ENCODE measurements around the gene AGTRAP.
A peak's percentile ranks its signal among the peaks of the same experiment; 100 is the strongest.

Gene AGTRAP

DNA sequence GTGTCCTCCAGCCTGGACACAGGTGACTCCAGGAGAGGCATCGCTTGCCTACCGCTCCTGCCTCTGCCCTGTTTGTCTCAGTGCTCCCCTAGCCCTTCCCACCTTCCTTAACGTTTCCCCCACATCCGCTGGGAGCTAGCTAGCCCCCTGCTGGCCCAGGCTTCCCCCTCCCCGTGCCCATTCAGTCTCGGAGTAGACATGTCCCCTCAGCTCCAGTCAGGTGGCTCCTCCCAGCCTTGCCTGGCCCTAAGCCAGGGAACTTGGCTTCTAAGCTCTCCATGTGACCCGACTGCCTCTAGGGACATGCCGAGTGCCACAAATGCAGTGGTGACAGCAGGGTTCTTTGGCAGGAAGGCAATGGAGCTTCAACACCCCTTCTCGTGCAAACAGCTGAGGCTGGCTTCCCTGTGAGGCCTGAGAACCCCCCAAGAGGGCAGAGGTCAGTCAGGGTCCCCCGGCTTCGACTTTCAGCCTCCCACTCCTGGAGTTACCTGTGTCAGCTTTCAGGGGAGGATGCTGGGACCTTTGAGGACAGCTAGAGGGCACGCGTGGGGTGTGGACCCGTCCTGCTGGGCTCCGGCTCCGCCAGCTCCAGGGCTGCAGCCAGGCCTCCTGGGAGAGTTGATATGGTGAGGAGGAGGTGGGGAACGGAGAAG is 28.2 kb upstream of the AGTRAP start:
- peak; percentile 89 for DNase-seq

DNA sequence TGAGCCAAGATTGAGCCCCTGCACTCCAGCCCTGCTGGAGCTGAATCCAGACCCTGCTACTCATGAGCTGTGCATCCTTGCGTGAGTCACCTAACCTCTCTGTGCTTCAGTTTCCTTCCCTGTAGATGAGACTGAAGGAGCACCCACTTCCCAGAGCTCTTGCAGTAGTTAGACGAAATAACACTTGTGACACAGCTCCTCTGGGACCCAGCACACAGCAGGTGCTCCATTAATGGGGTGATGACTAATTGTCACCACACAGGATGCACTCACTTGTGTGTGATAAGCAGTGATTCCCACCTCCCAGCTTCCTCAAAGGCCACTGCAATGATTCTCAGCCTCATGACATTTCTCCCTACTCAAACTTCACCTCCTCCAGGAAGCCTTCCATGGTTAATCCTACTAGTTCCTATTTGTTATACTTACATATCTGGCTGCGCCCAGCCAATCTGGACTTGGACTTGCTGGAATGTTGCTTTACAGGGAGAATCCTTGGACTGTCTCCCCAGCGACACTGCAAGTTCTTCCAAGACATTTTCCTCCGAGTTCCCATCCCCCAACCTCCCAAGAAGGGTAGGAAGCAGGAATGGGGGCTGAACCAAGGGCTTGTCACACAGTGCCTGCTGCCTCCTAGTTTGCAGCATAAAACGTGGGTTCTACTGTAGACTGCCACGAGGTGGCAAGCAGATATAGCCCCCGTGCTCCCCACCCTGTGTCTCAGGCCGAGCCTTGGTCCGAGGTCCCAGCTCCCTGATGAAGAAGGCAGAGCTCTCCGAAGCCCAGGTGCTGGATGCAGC is 27.2 kb upstream of the AGTRAP start:
- DNase-seq, result no peak

DNA sequence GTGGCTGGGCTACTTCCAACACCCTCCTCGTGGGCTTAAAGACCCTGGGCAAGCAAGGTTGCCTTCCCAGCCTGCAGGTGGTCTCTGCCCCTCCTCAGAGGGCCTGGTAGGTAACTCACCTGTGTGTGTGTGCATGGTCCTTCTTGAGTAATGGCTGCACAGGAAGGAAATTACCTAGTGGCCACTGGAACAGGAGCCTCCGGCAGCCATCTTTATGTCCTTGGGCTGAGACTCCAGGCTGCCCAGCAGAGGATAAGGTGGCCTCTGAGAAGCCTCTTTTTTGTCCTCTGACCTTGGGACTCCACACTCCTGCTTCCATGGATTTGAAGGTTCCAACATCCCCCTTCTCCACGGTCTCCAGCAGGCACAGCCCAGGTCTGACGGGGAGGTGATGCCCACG is 24.4 kb upstream of the AGTRAP start:
- DNase-seq, result no peak

DNA sequence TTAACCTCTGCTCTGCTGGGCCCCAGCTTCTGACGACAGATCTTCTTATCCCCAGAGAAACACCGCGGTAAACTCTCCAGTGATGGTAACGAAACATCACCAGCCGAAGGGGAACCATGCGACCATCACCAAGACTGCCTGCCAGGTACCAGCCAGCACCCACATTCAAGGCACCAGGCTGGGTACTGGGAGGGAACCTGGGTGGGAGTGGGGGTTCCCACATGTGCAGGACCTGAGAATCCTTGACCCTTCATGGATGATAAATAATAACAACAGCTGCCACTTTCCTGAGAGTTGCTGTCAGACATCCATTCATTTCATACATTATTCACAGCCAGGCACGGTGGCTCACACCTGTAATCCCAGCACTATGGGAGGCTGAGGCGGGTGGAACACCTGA is 23.7 kb upstream of the AGTRAP start:
- no peak for DNase-seq

DNA sequence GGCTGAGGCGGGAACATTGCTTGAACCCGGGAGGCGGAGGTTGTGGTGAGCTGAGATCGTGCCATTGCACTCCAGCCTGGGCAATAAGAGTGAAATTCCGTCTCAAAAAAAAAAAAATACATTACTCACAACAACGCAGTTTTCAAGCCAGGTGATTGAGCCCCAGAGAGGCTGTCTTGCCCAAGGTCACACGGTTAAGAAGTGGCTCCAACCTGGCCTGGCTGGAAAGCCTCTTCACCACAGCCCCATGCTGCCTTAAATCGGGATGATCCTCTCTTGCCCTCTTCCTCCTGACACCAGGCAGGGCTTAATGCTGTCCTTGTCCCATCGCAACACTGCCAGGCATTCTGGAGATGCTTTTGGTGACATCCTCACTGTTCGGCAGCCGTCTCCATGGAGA is 22.8 kb upstream of the AGTRAP start:
- no peak for DNase-seq

DNA sequence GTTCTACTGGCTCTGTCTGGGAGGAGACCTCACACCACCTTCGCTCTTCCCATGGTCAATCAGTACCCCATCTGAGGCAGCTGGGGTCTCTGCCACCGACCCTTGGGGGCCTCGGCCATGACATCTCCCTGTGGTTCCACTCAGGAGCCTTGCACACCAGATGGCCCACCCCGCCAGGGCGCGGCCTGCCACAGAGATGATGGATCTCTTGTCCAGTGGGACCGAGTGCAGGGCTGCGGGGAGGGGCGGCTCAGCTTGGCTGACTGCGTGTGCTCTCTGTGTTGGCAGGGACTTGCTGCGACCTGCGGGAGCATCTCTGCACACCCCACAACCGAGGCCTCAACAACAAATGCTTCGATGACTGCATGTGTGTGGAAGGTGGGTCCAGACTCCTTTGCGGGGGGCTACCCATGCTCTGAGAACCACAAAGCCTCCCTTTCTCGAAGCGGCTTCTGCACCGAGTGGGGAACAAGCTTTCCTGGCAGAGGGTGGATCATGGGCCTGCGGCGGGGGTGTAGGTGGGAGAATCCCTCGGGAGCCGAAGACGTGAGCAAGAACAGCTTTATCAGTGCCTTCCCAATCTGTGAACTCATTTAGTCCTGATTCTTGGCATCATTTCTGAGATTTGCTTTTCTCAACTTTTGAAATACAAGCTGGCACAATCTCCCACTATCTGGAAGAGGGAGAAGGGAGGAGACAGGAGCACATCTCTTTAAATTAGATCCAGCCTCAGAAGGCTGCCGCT is 20.9 kb upstream of the AGTRAP start:
- DNase-seq, result no peak

DNA sequence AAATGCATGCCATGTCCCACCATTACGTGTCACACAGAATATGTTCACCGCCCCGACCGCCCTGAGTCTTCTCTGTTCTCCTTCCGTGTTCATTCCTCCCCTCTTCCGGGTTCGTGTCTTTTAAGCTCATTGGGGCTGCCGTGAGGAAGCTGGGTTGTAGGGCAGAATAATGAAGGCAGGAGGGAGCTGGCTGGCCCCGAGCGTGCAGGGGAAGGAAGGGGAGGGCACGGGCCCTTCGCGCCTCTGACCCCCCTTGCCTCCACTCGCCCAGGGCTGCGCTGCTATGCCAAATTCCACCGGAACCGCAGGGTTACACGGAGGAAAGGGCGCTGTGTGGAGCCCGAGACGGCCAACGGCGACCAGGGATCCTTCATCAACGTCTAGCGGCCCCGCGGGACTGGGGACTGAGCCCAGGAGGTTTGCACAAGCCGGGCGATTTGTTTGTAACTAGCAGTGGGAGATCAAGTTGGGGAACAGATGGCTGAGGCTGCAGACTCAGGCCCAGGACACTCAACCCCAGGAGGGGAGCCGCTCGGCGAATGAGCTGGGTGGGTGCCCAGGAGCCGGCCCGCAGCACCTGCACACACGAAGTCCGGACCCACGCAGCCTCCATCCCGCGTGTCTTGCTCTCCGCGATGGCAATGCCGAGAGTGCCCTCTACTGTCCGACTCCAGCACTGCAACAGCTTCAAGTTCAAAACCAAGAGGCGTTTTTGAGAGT is 16.5 kb upstream of the AGTRAP start:
- DNase-seq, result peak; percentile 33

DNA sequence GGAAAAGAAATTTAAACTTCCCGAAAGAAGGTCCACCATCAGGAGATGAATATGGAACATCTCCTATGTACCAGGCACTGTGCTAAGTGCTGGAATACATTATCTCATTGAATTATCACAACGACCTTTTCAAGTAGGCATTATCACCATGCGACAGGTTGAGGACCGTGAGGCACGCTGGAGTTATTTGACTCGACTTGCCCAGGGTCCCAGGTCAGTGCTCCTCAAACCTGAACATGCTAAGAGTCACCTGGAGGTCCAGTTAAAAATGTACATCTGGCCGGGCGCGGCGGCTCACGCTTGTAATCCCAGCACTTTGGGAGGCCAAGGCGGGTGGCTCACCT is 15.9 kb upstream of the AGTRAP start:
- no peak for DNase-seq

DNA sequence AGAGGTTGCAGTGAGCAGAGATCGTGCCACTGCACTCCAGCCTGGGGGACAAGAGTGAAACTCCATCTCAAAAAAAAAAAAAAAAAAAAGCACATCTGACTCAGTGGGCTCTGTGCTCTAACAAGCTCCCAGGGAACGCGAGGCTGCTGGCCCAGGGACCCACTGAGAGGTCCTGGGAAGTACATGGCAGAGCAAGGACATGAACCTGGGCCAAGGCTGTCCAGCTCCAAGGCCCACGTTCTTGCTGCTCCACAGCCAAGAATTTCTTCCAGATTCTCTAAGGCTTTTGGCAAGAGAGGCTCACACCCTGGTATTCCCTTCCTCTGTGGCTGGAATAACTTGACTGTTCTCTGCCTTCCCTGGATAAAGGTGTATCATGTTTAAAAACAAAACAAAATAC is 15.4 kb upstream of the AGTRAP start:
- no peak for DNase-seq

DNA sequence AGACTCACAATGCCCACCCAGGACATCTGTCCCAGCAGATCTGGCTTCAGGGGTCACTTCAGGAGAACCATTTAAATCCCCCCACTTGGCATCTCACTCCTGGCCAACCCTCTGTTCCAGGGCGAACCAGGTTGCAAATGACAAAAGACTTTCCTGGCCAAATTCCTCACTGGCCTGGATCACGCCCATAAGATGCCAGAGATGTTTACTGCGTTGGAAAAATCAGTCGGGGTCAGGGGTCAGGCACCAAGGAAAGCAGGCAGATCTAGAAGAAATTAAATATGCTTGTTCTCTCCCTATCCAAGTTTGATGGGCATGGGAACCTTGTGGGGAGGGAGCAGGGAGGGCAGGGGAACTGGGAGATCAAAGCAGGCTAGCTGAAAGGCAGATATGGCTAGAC is 14.6 kb upstream of the AGTRAP start:
- DNase-seq, result no peak

DNA sequence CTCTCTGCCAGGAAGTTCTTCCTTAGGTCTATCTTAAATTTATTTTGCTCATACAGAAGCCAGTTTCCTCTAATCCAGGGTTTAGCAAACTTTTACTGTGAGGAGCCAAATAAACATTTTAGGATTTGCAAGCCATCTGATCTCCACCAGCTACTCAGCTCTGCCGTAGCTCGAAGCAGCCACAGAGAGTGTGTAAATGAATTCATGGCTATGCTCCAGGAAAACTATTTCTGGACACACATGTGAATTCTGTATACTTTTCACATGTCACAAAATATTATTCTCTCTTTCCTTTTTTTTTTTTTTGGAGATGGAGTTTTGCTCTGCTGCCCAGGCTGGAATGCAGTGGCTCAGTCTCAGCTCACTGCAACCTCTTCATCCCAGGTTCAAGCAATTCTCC is 13.4 kb upstream of the AGTRAP start:
- no peak for DNase-seq

DNA sequence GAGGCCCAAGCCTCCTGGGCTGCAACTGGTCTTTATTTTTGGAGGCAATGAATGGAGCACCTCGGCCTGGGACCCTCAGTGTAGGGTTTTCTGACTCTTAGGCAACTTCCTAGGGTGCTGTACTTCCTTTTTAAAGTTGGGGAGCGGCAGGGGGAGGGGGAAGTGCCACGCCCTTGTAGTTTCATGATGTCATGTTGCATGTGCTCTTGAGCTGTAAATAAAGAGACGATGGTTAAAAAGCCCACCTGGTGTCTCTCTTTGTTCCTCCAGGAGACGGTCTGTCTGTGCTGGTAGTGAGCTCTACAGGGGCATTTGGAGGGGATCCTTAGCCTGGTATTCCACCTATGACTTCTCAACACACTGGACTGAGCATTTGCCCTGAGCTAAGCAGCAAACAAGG is 10.3 kb upstream of the AGTRAP start:
- no peak for DNase-seq

DNA sequence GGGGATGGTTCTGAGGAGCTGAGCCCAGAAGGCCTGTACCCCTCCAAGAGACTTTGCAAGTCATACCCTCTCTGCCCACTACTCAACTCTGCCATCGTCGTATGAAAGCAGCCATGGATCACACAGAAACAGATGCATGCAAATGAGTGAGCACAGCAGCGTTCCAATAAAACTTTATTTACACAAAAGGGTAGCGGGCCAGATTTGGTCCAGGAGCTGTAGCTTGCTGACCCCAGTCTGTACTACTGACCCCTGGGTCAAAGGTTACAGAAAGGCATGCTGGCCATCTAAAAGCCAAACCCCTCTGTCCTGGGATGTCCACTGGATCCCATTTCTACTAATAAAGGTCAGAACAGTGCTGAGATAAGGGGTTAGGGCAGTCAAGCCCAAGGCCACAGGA is 8.8 kb upstream of the AGTRAP start:
- DNase-seq, result no peak

DNA sequence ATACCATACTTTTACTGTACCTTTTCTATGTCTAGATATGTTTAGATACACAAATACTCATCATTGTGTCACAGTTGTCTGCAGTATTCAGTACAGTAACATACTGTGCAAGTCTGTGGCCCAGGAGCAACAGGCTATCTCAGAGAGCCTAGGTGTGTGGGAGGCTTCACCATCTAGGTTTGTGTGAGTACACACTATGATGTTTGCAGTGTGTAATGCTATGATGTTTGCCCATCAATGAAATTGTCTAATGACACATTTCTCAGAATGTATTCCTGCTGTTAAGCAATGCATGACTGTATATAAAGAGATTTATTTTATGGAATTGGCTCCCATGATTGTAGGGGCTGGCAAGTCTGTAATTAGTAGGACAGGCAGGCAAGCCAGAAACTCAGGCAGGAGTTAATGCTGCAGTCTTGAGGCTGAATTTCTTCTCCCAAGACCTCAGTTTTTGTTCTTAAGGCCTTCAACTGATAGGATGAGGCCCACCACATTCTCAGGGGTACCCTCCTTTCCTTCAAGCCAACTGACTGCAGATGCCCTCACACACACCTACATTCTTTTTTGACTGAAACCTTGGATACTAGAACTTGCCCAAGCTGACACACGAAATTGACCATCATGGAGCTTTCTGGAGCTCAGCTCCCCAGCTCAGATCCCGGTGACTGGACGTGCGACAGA is 7.7 kb upstream of the AGTRAP start:
- no peak for DNase-seq

DNA sequence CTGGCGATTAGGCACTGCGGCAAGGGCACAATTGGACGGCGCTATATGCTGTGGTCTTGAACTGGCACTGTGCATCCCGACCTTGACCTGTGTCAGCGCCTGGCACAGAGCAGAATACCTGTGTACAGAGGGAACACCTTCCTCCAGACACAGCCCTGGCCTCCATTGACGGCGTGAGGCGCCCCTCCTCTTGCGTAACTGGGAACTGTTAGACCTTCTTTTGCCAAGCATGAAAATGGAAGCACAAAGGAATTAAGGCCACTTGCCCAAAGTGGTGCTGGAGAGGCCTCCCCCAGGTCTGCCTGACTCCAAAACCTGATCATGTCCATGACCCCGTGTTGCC is 6.8 kb upstream of the AGTRAP start:
- no peak for DNase-seq

DNA sequence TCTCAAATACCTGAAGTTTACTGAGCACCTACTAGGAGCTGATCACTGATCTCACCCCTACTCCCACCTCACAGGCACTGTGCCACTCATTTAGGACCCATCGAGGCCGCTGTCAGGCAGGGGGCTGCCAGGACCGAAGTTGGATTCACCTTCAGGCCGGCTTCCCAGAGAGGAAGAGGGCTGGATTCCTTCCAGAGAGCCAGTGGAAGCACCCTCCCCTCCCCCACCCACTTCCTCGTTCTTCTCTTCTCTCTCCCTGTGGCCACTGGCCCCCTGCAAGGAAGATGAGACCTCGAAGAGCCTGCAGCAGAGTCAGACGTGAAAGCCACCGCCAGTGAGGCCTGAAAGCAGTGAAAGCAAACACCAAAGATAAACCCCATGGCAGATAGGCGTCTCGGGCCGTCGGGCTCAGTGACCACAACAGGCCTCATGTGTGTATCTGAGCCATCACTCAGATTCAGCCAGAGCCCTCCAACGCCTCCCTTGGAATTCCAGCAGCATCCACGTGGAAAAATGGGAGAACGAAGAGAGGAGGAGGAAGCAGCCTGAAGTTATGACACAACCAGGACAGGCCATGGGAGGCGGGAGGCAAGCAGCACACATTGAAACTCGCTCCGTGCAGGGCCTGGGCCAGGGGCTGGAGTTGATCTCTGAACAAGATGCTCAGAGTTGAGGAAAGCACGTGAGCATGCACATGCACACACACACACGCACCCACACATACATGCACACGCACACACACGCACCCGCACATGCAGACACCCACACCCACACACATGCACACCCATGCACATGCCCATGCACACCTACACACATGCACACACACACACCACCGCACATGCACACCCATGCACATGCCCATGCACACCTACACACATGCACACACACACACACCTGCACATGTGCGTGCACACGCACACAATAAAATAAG is 6.2 kb upstream of the AGTRAP start:
- DNase-seq, result no peak

DNA sequence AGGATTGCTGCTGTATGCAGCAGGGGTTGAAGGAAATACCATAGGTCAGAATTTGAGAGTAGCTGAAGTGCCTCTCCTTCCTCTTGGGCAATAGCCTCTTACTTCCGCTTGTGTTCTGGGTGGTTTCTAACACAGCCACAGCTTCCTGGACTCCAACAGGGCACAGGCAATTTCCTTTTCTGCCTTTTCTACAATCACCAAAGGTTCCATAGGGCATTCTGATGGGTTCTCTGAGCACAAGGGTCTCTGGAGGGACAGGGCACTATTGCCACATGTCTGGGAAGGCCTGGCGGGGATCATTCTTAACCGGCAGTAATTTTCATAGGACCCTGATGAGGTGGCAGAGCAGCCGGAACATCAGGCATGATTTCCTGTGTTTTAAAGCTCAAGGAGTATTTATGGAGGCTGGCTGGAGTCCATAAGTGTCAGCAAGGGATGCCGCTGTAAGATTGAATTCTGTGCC is 5.5 kb upstream of the AGTRAP start:
- DNase-seq, result no peak

DNA sequence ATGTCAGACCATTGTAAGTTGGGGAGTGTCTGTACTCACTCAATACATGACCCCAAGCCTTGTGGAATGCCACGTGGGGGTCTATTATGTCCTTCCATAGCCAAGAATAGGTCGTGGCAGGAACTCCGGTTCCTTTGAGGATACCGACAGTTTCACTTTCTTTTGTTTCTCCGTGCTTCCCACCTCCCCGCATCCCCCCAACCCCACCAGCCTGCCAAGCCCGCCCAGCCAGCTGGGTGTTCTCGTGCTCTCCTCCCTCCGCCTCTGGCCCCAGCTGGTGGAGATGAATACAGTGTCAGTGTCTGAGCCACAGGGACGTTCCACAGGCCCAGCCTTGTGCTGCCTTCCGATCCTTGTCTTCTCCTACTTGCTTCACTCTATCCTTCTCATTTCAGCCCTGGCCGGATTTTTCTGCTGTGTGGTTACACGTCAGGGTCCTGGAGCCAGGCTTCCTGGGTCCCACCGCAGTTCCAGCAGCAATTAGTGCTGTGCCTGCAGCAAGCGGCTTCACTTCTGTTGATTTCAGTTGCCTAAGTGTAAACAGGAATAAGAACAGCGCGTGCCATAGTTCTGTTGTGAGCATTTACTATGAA is 4.1 kb upstream of the AGTRAP start:
- DNase-seq, result no peak

DNA sequence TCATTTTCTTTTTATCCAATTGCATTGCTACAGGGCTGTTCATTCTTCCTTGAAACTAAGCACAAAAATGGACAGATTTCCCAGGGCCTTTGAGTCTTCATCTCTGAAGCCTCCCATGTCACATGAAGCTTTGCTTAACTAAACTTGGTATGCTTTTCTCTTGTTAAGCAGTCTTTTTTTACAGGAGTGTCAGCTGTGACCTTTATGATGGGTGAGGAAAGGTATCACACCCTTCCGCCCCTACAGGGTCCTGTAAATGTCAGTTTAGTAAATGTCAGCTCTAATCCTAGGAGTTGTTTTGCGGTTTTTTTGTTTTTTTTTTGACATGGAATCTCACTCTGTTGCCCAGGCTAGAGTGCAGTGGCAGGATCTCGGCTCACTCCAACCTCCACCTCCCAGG is 2.6 kb upstream of the AGTRAP start:
- DNase-seq, result no peak

DNA sequence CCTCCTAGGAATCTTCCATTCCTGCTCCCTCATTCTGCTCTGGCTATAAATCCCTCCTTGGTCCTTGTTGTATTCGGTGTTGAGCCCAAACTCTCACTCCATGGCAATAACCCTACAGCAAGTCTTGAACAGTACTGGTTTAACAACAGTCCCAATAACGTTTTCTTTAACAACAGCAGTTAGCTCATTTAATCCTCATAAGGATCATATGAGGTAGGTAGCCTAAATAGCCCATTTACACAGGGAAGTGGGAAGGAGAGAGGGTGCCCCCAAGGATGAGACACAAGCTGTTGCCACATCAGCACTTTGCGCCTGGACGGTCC is 444 bp upstream of the AGTRAP start:
- no peak for DNase-seq

Measured in NCI-H510A (cell line).